Activated CD4-positive, alpha-beta T cell treated with anti-CD3 and anti-CD28 coated beads, Interleukin-2, amount 10 ng/mL, durations not matched to agents 7 days and 5 days (primary cell): ENCODE results near the gene IFT122. TPM values are rescaled to one million over a fixed set of nuclear protein-coding genes. Genes with fewer than 3 reads are reported as not detected.
A peak's percentile ranks its signal among the peaks of the same experiment; 100 is the strongest.
"Not testable (repeated sequence)": the region's sequence is repeated elsewhere in the genome, so short reads cannot be mapped to it uniquely, and the experiment has no call there.

Experiments
- CTCF ChIA-PET: fragments of 350-600 bp; sonication (Branson Sonifier 250); formaldehyde crosslinking; loops from one replicate; lab custom pipeline; 2021; ENCODE audit warnings: antibody characterized with exemption; lab: Charles Lee
- POLR2A ChIA-PET: fragments of 350-600 bp; sonication (Branson Sonifier 250); formaldehyde crosslinking; loops from one replicate; lab custom pipeline; 2021; ENCODE audit warnings: antibody characterized with exemption; lab: Charles Lee
- DNase-seq: peaks from one replicate; pipeline ENCODE4 v3.0.0-alpha.2; 2020
- H3K27ac Mint-ChIP-seq: one replicate; pipeline ENCODE4 v1.8.0; 2021; ENCODE audit warnings: mild to moderate bottlenecking, moderate library complexity, mixed read lengths
- H3K27me3 Mint-ChIP-seq: one replicate; pipeline ENCODE4 v1.8.0; 2021; ENCODE audit warnings: mixed read lengths
- H3K36me3 Mint-ChIP-seq: one replicate; pipeline ENCODE4 v1.8.0; 2021; ENCODE audit warnings: low read depth, mixed read lengths
- H3K4me1 Mint-ChIP-seq: one replicate; pipeline ENCODE4 v1.8.0; 2021; ENCODE audit warnings: mixed read lengths
- H3K4me3 Mint-ChIP-seq: one replicate; pipeline ENCODE4 v1.8.0; 2021; ENCODE audit warnings: mild to moderate bottlenecking, moderate library complexity, mixed read lengths
- H3K9me3 Mint-ChIP-seq: one replicate; pipeline ENCODE4 v1.8.0; 2021; ENCODE audit warnings: mixed read lengths
- total RNA-seq, 2 experiments: library from RNA; stranded (reverse); gene quantifications; one replicate each; pipeline ENCODE4 v1.2.3, GENCODE V29; 2021

IFT122 gene
- total RNA-seq, 2 experiments from 2014 or later: 24.9 to 27.2 TPM

DNA sequence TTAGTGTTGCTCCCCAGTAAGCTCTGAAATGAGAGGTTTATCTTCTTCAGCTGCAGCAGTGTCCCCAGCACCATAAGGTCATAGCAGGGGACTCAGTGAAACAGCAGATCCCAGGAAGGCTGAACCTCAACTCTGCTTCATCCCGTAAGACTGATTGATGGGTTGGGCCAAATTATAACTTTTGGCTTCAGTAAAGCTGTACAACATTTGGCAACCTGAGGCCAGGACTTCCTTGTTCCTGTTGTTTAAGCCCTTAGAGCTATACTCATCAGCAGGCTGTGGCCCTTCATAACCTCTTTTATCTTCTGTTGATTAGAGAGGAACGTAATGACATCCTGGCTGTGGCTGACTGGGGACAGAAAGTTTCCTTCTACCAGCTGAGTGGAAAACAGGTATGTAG is 29.0 kb downstream of the IFT122 start:
- no peaks in the 10 kb centered on the region for H3K9me3 Mint-ChIP-seq
- H3K4me1 Mint-ChIP-seq: peaks cover 2% of the 10 kb centered on the region
- no peaks in the 10 kb centered on the region for H3K27me3 Mint-ChIP-seq
- POLR2A ChIA-PET: no interaction called here
- peaks cover 4% of the 10 kb centered on the region for H3K36me3 Mint-ChIP-seq
- CTCF ChIA-PET: interaction anchor here (1.2 kb wide), 1 partner anchor 23 kb away, joined by 3 read pairs; no protein-coding TSS in a partner anchor
- H3K4me3 Mint-ChIP-seq: no peak overlapping the region
- no peak overlapping the region for H3K27ac Mint-ChIP-seq
- no peak for DNase-seq

GRCh38 chr3:129470861-129471260 is 30.8 kb downstream of the IFT122 start:
- Mint-ChIP-seq H3K4me1 (peaks cover 2% of the 10 kb centered on the region), H3K27me3 (no peaks in the 10 kb centered on the region), H3K4me3 (no peak overlapping the region), H3K36me3 (peaks cover 4% of the 10 kb centered on the region), H3K27ac (no peak overlapping the region), H3K9me3 (no peaks in the 10 kb centered on the region)
- DNase-seq: no peak
- CTCF ChIA-PET: interaction anchor here (0.8 kb wide), 1 partner anchor 10 kb away, joined by 4 read pairs; no protein-coding TSS in a partner anchor
- POLR2A ChIA-PET: no interaction called here

DNA sequence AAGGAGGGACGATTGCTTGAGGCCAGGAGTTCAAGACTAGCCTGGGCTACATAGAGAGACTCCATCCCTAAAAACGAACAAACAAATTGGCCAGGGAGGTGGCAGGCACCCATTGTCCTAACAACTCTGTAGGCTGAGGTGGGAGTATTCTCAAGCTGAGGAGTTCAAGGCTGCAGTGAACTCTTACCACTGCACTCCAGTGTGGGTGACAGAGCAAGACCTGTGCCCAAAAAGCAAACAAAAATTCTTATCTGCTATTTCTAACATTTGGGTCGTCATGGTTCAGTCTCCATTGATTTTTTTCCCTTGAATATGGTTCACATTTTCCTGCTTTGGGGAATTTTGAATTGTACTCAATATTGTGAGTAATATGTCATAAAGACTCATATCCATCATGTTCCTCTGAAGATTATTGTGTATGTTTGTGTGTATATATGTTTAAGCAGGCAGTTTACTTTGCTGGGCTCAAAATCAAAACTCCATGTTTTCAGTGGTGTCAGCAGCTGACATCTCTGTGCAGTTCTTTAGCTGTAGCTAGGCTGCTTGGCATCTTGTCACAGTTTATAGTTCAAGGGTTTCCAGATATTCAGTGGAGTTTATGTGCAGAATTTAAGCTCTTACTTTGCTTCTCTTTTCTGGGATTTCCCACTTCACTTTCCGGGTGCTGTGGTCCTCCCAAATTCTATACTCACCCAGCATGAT is 33.2 kb downstream of the IFT122 start:
- no peak overlapping the region for H3K27ac Mint-ChIP-seq
- CTCF ChIA-PET: interaction anchor here (1.3 to 1.7 kb wide), 3 partner anchors 12 to 17 kb away, joined by 4 to 5 read pairs (median 4); no protein-coding TSS in a partner anchor
- POLR2A ChIA-PET: no interaction called here
- peaks cover 10% of the 10 kb centered on the region for H3K36me3 Mint-ChIP-seq
- no peaks in the 10 kb centered on the region for H3K9me3 Mint-ChIP-seq
- H3K4me1 Mint-ChIP-seq: peaks cover 2% of the 10 kb centered on the region
- H3K4me3 Mint-ChIP-seq: no peak overlapping the region
- H3K27me3 Mint-ChIP-seq: no peaks in the 10 kb centered on the region
- DNase-seq: no peak

- Mint-ChIP-seq H3K9me3 (no peaks in the 10 kb centered on the region), H3K4me3 (no peak overlapping the region), H3K36me3 (peaks cover 10% of the 10 kb centered on the region), H3K4me1 (peaks cover 2% of the 10 kb centered on the region), H3K27ac (no peak overlapping the region), H3K27me3 (no peaks in the 10 kb centered on the region)
- DNase-seq: no peak
- ChIA-PET POLR2A (no interaction called here), CTCF (interaction anchor here (1.7 kb wide), 2 partner anchors 11 to 12 kb away, joined by 4 to 5 read pairs; no protein-coding TSS in a partner anchor)
Measured at GRCh38 chr3:129473769-129474152, 33.7 kb downstream of the IFT122 start.

- ChIA-PET CTCF (interaction anchor here (0.6 to 1.5 kb wide), 3 partner anchors 9 to 15 kb away, joined by 3 to 4 read pairs (median 3); no protein-coding TSS in a partner anchor), POLR2A (no interaction called here)
- Mint-ChIP-seq H3K4me3 (no peak overlapping the region), H3K4me1 (no peaks in the 10 kb centered on the region), H3K36me3 (peaks cover 8% of the 10 kb centered on the region), H3K27ac (no peak overlapping the region), H3K9me3 (no peaks in the 10 kb centered on the region), H3K27me3 (no peaks in the 10 kb centered on the region)
- DNase-seq: no peak
Measured at GRCh38 chr3:129474984-129475804, 35.2 kb downstream of the IFT122 start.

DNA sequence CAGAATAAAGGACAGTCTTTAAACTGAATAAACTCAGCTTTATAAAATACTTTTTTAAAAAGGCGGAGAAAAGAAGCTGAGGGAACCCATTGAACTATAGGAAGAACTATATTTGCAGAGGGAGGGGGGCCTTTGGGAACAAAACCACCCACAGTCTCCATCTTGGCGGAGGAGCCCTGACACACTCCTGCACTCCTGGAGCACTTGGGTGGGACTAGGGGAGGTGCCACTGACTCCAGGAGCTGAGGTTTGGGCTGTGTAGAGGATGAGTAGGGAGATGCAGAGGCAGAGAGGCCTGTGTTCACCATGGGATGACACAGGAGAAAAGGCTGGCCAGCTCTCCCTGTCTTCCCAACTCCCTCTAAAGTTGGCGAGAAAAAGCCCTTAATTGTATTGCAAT is 35.8 kb downstream of the IFT122 start:
- Mint-ChIP-seq H3K36me3 (peaks cover 8% of the 10 kb centered on the region), H3K4me3 (no peak overlapping the region), H3K9me3 (no peaks in the 10 kb centered on the region), H3K4me1 (no peaks in the 10 kb centered on the region), H3K27me3 (no peaks in the 10 kb centered on the region), H3K27ac (no peak overlapping the region)
- ChIA-PET POLR2A (no interaction called here), CTCF (interaction anchor here (0.6 to 1.5 kb wide), 2 partner anchors 12 to 14 kb away, joined by 3 to 4 read pairs; no protein-coding TSS in a partner anchor)
- DNase-seq: no peak

- H3K27ac Mint-ChIP-seq: no peak overlapping the region
- no peak for DNase-seq
- no peaks in the 10 kb centered on the region for H3K27me3 Mint-ChIP-seq
- no peak overlapping the region for H3K4me3 Mint-ChIP-seq
- ChIA-PET POLR2A (no interaction called here), CTCF (no interaction called here)
- H3K36me3 Mint-ChIP-seq: peaks cover 8% of the 10 kb centered on the region
- peaks cover 4% of the 10 kb centered on the region for H3K4me1 Mint-ChIP-seq
- H3K9me3 Mint-ChIP-seq: no peaks in the 10 kb centered on the region
Measured at GRCh38 chr3:129476586-129476985, 36.6 kb downstream of the IFT122 start.

GRCh38 chr3:129481225-129481765 is 41.3 kb downstream of the IFT122 start:
- DNase-seq, H3K27me3 Mint-ChIP-seq, H3K4me3 Mint-ChIP-seq, POLR2A ChIA-PET, H3K9me3 Mint-ChIP-seq: not testable (repeated sequence)
- H3K36me3 Mint-ChIP-seq: peaks cover 14% of the 10 kb centered on the region
- H3K27ac Mint-ChIP-seq: peak overlapping the region; percentile 87
- CTCF ChIA-PET: interaction anchor here (0.6 to 1.6 kb wide), 6 partner anchors 9 to 398 kb away, joined by 3 to 6 read pairs (median 4); no protein-coding TSS in a partner anchor
- peaks cover 12% of the 10 kb centered on the region for H3K4me1 Mint-ChIP-seq

GRCh38 chr3:129481766-129482332 is 41.8 kb downstream of the IFT122 start:
- POLR2A ChIA-PET: no interaction called here
- Mint-ChIP-seq H3K4me1 (peaks cover 12% of the 10 kb centered on the region), H3K27me3 (no peaks in the 10 kb centered on the region), H3K9me3 (no peaks in the 10 kb centered on the region), H3K27ac (peak overlapping the region; percentile 87), H3K4me3 (no peak overlapping the region), H3K36me3 (peaks cover 12% of the 10 kb centered on the region)
- CTCF ChIA-PET: interaction anchor here (0.7 to 1.6 kb wide), 4 partner anchors 9 to 108 kb away, joined by 3 to 6 read pairs (median 4); no protein-coding TSS in a partner anchor
- peak; percentile 49 for DNase-seq

- Mint-ChIP-seq H3K9me3 (no peaks in the 10 kb centered on the region), H3K4me3 (no peak overlapping the region), H3K4me1 (peaks cover 12% of the 10 kb centered on the region), H3K27me3 (no peaks in the 10 kb centered on the region), H3K27ac (no peak overlapping the region), H3K36me3 (peaks cover 12% of the 10 kb centered on the region)
- no peak for DNase-seq
- ChIA-PET POLR2A (no interaction called here), CTCF (interaction anchor here (1.2 kb wide), 1 partner anchor 9 kb away, joined by 3 read pairs; no protein-coding TSS in a partner anchor)
Measured at GRCh38 chr3:129482721-129483120, 42.7 kb downstream of the IFT122 start.

- CTCF ChIA-PET: interaction anchor here (1.2 kb wide), 1 partner anchor 8 kb away, joined by 3 read pairs; no protein-coding TSS in a partner anchor
- POLR2A ChIA-PET: no interaction called here
- Mint-ChIP-seq H3K4me1 (peaks cover 12% of the 10 kb centered on the region), H3K27me3 (no peaks in the 10 kb centered on the region), H3K9me3 (no peaks in the 10 kb centered on the region), H3K36me3 (peaks cover 10% of the 10 kb centered on the region), H3K4me3 (no peak overlapping the region), H3K27ac (no peak overlapping the region)
- no peak for DNase-seq
Measured at GRCh38 chr3:129483870-129484269, 43.8 kb downstream of the IFT122 start.

DNA sequence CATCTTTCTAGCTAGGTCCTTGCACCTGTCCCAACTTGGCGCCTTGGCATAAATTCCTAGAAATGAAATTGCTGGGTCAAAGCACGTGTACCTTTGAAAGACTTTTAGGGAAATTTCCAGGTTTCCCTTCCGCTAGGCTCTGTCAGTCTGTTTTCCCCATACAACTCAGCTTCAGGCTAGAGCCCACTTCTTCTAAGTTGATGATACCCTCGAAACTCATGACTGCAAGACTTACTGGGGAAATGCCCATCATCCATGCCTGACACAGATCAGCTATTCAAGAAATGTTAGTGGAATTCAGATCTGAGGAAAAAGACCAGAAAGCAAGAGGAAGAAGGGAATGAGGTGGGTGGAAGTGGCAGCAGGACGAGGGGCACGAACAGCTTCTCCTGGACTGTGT is 45.1 kb downstream of the IFT122 start:
- POLR2A ChIA-PET: not testable (repeated sequence)

More for the DNA sequence above, 45.1 kb downstream of the IFT122 start:
- not testable (repeated sequence) for H3K36me3 Mint-ChIP-seq, H3K27ac Mint-ChIP-seq, H3K4me3 Mint-ChIP-seq, H3K9me3 Mint-ChIP-seq, DNase-seq, H3K27me3 Mint-ChIP-seq
- H3K4me1 Mint-ChIP-seq: peaks cover 12% of the 10 kb centered on the region
- CTCF ChIA-PET: interaction anchor here (1.5 kb wide), 1 partner anchor 12 kb away, joined by 5 read pairs; no protein-coding TSS in a partner anchor
